Inflammatory macrophage (primary cell): ENCODE measurements around the gene OR5K4.
"Not testable (repeated sequence)": the region's sequence is repeated elsewhere in the genome, so short reads cannot be mapped to it uniquely, and the experiment has no call there.

Source experiments
- DNase-seq, 2 donors: peaks; one replicate each; pipeline ENCODE4 v3.0.0-alpha.2; 2020 to 2022

The OR5K4 gene

DNA sequence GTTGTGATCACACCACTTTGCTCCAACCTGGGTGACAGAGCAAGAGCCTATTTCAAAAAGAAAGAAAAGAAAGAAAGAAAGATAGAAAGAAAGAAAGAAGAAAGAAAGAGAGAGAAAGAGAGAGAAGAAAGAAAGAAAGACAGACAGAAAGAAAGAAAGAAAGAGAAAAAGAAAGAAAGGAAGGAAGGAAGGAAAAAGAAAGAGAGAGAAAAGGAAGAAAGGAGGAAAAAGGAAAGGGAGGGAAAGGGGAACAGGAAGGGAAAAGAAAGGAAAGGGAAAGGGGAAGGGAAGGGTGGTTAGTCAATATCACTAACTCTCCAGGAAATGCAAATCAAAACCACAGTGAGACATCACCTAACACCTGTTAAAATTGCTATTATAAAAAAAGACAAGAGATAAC is 18.2 kb downstream of the OR5K4 start:
- no peak for DNase-seq

DNA sequence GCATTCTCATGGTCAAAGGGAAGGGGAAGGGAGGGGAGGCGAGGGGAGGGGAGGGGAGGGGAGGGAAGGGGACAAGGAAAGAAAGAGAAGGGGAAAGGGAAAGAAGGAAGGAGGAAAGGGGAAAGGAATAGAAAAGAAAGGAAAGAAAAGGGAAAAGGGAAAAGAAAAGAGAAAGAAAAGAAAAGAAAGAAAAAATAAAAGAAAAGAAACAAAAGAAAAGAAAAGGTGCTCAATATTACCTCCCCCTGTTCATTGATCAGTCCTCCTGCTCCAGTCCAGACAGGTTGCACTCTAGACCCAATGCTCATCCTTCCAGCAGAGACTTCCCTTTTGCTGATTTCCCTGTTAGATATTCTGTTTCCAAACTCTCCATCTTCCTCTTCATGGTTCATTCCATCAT is 18.8 kb downstream of the OR5K4 start:
- no peak for DNase-seq

DNA sequence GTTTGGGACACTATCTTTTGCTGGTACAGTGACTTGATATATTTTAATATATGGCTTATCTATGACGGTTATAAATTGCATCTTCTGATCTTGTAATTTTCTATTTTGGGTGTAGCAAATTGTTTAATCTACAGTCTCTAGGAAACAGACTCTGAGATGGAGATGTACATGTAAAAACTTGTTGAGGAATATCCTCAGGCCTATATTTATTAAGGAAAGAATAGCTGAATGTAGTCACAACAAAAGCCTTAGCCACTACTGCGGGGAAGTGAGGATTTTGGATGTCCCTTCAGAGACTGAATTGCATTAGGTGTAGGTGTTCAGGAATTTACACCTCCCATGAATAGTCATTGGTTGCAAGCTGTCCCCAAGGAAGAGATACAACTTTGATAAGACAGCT is 23.0 kb downstream of the OR5K4 start:
- DNase-seq, result no peak

DNA sequence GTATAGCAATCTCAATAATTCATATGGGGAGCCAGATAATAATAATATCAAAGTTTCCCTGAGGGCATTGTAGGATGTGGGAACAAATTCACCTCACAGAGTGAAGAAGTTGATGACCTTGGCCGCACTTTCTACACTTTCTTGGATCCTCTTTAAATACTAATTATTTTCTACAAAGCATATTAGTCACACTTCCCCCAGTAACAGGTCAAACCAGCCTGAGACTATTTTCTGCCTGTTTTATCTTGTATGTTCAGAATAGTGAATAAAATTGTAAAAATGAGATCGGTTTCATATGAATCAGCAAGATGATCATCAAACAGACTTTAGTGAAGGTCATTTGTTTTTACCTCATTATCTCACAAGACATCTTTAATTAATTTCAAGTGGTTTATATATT is 34.5 kb downstream of the OR5K4 start:
- no peak for DNase-seq

DNA sequence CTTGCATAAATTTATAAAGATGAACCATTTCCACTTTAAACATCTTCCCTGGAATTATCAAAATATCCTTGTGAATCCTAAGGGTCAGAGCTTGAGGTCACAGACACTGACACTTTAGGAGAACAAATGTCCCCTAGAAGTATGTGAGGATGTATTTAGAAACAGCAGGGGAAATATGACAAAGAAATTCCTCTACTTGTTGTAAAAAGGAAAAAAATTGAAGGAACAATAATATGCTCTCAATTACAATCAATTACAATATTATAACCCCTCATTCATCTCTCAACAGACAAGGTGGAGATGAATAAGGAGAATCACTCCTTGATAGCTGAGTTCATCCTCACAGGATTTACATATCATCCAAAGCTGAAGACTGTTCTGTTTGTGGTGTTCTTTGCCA is 36.7 kb downstream of the OR5K4 start, which contains the start of gene OR5K3:
OR5K3 (plus strand) TSS at position 301 of the 400 bp plus-strand sequence; CDS start at position 301, 0 bp downstream.
- no peak for DNase-seq

DNA sequence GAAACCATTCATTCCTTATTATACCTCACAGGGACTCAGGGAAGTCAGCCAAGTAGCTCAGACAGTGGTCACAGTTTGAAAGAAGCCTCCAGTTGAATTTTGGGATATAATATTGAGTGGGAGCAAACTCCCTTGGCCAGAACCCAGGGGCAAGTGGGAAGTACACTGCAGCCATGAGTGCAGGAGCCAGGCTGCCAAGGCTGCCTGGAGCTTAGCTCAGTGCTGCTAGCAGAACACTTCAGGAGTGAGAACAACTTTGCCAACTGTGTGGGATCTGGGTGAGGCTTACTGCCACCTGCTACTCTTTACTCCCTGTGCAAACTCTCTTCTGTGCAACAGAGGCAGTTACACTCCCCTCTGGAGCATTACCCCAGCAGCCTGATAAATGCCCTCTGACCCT is 41.4 kb downstream of the OR5K4 start:
- DNase-seq, result no peak

DNA sequence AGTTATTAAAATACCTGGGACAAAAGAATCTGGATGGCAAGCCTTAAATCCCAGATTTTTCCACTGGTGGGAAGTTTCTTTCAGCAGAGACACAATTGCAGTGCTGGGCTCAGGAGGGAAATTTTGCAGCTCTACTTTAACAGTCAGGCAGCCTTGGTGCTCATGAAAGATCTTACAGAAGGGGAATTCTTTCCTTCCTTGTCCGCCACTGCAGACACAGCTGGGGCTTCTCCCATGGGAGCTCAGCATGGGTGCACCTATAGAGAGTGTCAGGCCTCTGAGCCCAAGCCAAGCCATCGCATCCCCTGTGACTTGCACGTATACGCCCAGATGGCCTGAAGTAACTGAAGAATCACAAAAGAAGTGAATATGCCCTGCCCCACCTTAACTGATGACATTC is 42.8 kb downstream of the OR5K4 start:
- not testable (repeated sequence) for DNase-seq

DNA sequence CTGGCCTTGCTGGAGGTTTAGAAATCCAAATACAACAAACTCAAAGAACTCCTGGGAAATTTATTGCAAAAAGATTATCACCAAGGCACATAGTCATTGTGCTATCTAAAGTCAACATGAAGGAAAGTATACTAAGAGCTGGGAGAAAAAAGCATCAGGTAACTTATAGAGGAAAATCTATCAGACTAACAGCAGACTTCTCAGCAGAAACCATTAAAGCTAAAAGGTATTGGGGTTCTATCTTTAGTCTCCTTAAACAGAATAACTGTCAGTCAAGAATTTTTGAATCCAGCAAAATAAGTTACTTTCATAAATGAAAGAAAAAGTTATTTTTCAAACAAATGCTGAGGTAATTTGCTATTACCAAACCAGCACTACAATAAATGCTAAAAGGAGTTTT is 44.9 kb downstream of the OR5K4 start:
- DNase-seq, result no peak

DNA sequence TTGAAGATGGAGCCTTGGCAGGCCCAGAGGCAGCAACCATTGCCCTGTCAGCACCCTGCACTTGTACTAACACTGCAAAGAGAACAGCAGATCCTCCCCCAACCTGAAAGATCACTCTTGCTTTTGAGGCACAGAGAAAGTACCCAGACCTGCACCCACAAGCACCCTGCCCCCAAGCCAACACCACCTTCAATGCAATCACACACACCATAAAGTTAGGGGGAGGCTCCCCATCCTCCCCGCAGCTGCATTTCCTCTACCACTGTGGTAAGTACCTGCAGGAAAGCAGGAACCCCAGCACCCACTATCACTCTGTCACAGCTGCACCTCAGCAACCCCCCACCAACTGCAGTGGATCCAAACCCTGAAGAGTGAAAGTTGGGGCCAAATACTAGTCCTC is 48.9 kb downstream of the OR5K4 start:
- DNase-seq, result no peak

DNA sequence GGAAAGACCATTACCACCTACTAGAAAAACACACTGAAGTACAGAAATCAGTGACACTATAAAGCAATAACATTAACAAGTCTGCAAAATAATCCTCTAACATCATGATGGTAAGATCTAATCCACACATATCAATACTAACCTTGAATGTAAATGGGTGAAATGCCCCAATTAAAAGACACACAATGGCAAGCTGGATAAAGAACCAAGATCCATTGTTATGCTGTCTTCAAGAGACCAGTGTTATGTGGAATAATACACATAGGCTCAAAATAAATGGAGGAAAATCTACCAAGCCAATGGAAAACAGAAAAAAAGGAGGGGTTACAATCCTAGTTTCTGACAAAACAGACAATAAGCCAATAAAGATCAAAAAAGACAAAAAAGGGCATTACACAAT is 50.4 kb downstream of the OR5K4 start:
- no peak for DNase-seq
